Endodermal cell (in vitro differentiated cells): ENCODE results near the gene TCTN2. TPM values are rescaled to one million over a fixed set of nuclear protein-coding genes. Genes with fewer than 3 reads are reported as not detected.

Source experiments
- DNase-seq: peaks from one replicate; pipeline ENCODE4 v3.0.0-alpha.2; 2017
- H3K27ac ChIP-seq: 2 replicates; pipeline ENCODE4 v1.5.1; 2013; ENCODE audit warnings: mild to moderate bottlenecking, low read depth, low read length, moderate library complexity
- H3K27me3 ChIP-seq: 2 replicates; pipeline ENCODE4 v1.6.1; 2013; ENCODE audit warnings: mild to moderate bottlenecking, low read length, moderate library complexity; ENCODE audit not compliant: insufficient read depth, control insufficient read depth, poor library complexity, severe bottlenecking
- H3K36me3 ChIP-seq: 2 replicates; pipeline ENCODE4 v1.7.0; 2013; ENCODE audit warnings: mild to moderate bottlenecking, low read length, moderate library complexity; ENCODE audit not compliant: control insufficient read depth, insufficient read depth
- H3K4me1 ChIP-seq: one replicate; pipeline ENCODE4 v1.7.0; 2013; ENCODE audit warnings: low read length; ENCODE audit not compliant: control insufficient read depth, insufficient read depth
- H3K4me3 ChIP-seq: 2 replicates; pipeline ENCODE4 v1.5.1; 2013; ENCODE audit warnings: mild to moderate bottlenecking, low read length, moderate library complexity
- H3K9ac ChIP-seq: 2 replicates; pipeline ENCODE4 v1.6.1; 2013; ENCODE audit warnings: mild to moderate bottlenecking, low read length, moderate library complexity; ENCODE audit not compliant: poor library complexity, severe bottlenecking; ENCODE audit errors: extremely low read depth
- H3K9me3 ChIP-seq: 2 replicates; pipeline ENCODE4 v1.6.1; 2013; ENCODE audit warnings: mild to moderate bottlenecking, low read length, moderate library complexity; ENCODE audit not compliant: control insufficient read depth
- H3K27ac Mint-ChIP-seq: 2 replicates; pipeline ENCODE4 v1.8.0; 2020; ENCODE audit warnings: mixed read lengths
- H3K27me3 Mint-ChIP-seq: 2 replicates; pipeline ENCODE4 v1.8.0; 2021; ENCODE audit warnings: mild to moderate bottlenecking, mixed read lengths; ENCODE audit not compliant: insufficient read depth
- H3K36me3 Mint-ChIP-seq: 2 replicates; pipeline ENCODE4 v1.8.0; 2020; ENCODE audit warnings: low read depth, mixed read lengths
- H3K4me1 Mint-ChIP-seq: 2 replicates; pipeline ENCODE4 v1.8.0; 2020; ENCODE audit warnings: mixed read lengths
- H3K4me3 Mint-ChIP-seq: 2 replicates; pipeline ENCODE4 v1.8.0; 2020; ENCODE audit warnings: mild to moderate bottlenecking, moderate library complexity, mixed read lengths
- H3K9me3 Mint-ChIP-seq: 2 replicates; pipeline ENCODE4 v1.8.0; 2020; ENCODE audit warnings: mild to moderate bottlenecking, mixed read lengths
- WGBS, 2 experiments: methylation state at CpG; one replicate each; pipeline versions ENCODE4 v1.1.5 to v1.1.7; 2013; ENCODE audit warnings: missing lambda C conversion rate in 2 of 2, mixed read lengths in 1 of 2; ENCODE audit not compliant: insufficient coverage in 1 of 2, insufficient read length in 1 of 2; 5-methylcytosine and 5-hydroxymethylcytosine counted together
- total RNA-seq, 2 donors: library from RNA; stranded (reverse); fragmentation: NEBNext Ultra II Directional in 1 of 2; extraction: Animal tissue kit (Norgen Biotek cat#: 25700) in 1 of 2; gene quantifications; 2 replicates in 1 of 2; 3 replicates in 1 of 2; pipeline ENCODE4 v1.2.1, GENCODE V29; 2021
- TF ChIP-seq, protein P1 (sequence below): fragments of 200-600 bp; sonication (generic); conservative IDR thresholded peaks from 2 replicates; pipeline ENCODE4 v1.5.0; 2021; ENCODE audit warnings: antibody characterized with exemption, mild to moderate bottlenecking

TCTN2 gene
- total RNA-seq, 2 donors from 2014 or later = 19.2 to 25.6 TPM

DNA sequence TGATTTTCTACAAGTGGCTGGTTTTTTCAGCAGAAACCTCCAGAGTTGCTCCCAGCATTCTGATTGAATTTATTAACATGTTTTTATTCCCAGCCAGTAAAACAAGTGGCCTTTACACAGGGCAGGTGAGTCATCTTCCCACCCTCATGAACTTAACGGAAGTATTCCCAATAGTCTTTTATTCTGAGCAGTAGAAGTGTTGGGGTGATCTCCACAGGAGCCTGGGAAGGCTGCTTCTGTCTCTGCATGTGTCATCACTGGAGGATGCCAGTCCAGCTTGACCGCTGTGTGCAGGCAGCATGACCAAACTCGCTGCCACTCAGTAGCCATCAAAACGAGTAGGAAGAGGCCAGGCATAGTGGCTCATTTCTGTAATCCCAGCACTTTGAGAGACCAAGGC, 77.7 kb downstream of the TCTN2 start:
- H3K27me3 ChIP-seq = no peaks in the 10 kb centered on the region
- TF ChIP-seq, protein P1, sequence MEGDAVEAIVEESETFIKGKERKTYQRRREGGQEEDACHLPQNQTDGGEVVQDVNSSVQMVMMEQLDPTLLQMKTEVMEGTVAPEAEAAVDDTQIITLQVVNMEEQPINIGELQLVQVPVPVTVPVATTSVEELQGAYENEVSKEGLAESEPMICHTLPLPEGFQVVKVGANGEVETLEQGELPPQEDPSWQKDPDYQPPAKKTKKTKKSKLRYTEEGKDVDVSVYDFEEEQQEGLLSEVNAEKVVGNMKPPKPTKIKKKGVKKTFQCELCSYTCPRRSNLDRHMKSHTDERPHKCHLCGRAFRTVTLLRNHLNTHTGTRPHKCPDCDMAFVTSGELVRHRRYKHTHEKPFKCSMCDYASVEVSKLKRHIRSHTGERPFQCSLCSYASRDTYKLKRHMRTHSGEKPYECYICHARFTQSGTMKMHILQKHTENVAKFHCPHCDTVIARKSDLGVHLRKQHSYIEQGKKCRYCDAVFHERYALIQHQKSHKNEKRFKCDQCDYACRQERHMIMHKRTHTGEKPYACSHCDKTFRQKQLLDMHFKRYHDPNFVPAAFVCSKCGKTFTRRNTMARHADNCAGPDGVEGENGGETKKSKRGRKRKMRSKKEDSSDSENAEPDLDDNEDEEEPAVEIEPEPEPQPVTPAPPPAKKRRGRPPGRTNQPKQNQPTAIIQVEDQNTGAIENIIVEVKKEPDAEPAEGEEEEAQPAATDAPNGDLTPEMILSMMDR = no peak
- H3K9ac ChIP-seq = no peak overlapping the region
- Mint-ChIP-seq H3K27ac (no peak overlapping the region), H3K4me1 (no peaks in the 10 kb centered on the region), H3K9me3 (no peaks in the 10 kb centered on the region), H3K27me3 (no peaks in the 10 kb centered on the region), H3K4me3 (no peak overlapping the region), H3K36me3 (peaks cover 80% of the 10 kb centered on the region)
- H3K36me3 ChIP-seq = peaks cover 81% of the 10 kb centered on the region
- H3K4me1 ChIP-seq = no peaks in the 10 kb centered on the region
- no peak overlapping the region for H3K27ac ChIP-seq
- H3K9me3 ChIP-seq = no peaks in the 10 kb centered on the region
- no peak for DNase-seq
- WGBS, 2 experiments = 85 to 97% methylated on average over 4 of the region's 4 CpGs
- no peak overlapping the region for H3K4me3 ChIP-seq

- H3K9me3 ChIP-seq = no peaks in the 10 kb centered on the region
- H3K27me3 ChIP-seq = no peaks in the 10 kb centered on the region
- H3K27me3 Mint-ChIP-seq = no peaks in the 10 kb centered on the region
- H3K4me3 ChIP-seq = no peak overlapping the region
- H3K27ac ChIP-seq = no peak overlapping the region
- H3K9ac ChIP-seq = no peak overlapping the region
- H3K4me1 Mint-ChIP-seq = no peaks in the 10 kb centered on the region
- no peak overlapping the region for H3K4me3 Mint-ChIP-seq
- peaks cover 81% of the 10 kb centered on the region for H3K36me3 ChIP-seq
- no peak overlapping the region for H3K27ac Mint-ChIP-seq
- 95 to 97% methylated on average over 9 to 10 of the region's 10 CpGs for WGBS, 2 experiments
- no peaks in the 10 kb centered on the region for H3K9me3 Mint-ChIP-seq
- H3K4me1 ChIP-seq = no peaks in the 10 kb centered on the region
- no peak for DNase-seq
- H3K36me3 Mint-ChIP-seq = peaks cover 79% of the 10 kb centered on the region
- TF ChIP-seq, protein P1 = no peak
These were observed 78.4 kb downstream of the TCTN2 start for GRCh38 chr12:123749355-123749754.

- Mint-ChIP-seq H3K4me3 (no peak overlapping the region), H3K27me3 (no peaks in the 10 kb centered on the region), H3K9me3 (no peaks in the 10 kb centered on the region), H3K36me3 (peaks cover 78% of the 10 kb centered on the region), H3K4me1 (no peaks in the 10 kb centered on the region), H3K27ac (no peak overlapping the region)
- TF ChIP-seq, protein P1 = no peak
- H3K27me3 ChIP-seq = no peaks in the 10 kb centered on the region
- DNase-seq = no peak
- no peaks in the 10 kb centered on the region for H3K4me1 ChIP-seq
- peaks cover 80% of the 10 kb centered on the region for H3K36me3 ChIP-seq
- no peak overlapping the region for H3K27ac ChIP-seq
- H3K4me3 ChIP-seq = no peak overlapping the region
- H3K9ac ChIP-seq = no peak overlapping the region
- no peaks in the 10 kb centered on the region for H3K9me3 ChIP-seq
- WGBS, 2 experiments = 90 to 97% methylated on average over 5 to 8 of the region's 8 CpGs
These were observed 79.3 kb downstream of the TCTN2 start for GRCh38 chr12:123750159-123750656.
